Sciatic nerve (tissue), 1 donor: ENCODE results near the gene THPO. TPM values are rescaled to one million over a fixed set of nuclear protein-coding genes. Genes with fewer than 3 reads are reported as not detected.

Source experiments
- total RNA-seq: library from RNA; stranded (reverse); fragmentation: NEBNext Ultra II Directional; extraction: Animal tissue kit (Norgen Biotek cat#: 25700); gene quantifications from one replicate; pipeline ENCODE4 v1.2.1, GENCODE V29; 2021
- donor health status: DM: no; HTN: no; CAD: no.

The THPO gene
- total RNA-seq, 1 donor from 2014 or later: 1.2 TPM

Other genes with a start within 250 kb of the THPO start
- 30.6 TPM for gene EIF2B5, start 242.8 kb downstream of the THPO start, total RNA-seq
- gene DVL3, start 222.8 kb downstream of the THPO start, total RNA-seq: 57.8 TPM
- gene AP2M1, start 203.4 kb downstream of the THPO start, total RNA-seq: 278 TPM
- gene ABCF3, start 192.0 kb downstream of the THPO start, total RNA-seq: 67.4 TPM
- 0.53 TPM for gene VWA5B2, start 148.6 kb downstream of the THPO start, total RNA-seq
- gene ALG3, start 129.2 kb downstream of the THPO start, total RNA-seq: 16.7 TPM
- gene EEF1AKMT4, start 128.5 kb downstream of the THPO start, total RNA-seq: 1.3 TPM
- gene CAMK2N2, start 116.7 kb downstream of the THPO start, total RNA-seq: 0.53 TPM
- not detected for gene ECE2, start 102.2 kb downstream of the THPO start, total RNA-seq
- 122 TPM for gene PSMD2, start 79.0 kb downstream of the THPO start, total RNA-seq
- gene EIF4G1, start 63.6 kb downstream of the THPO start, total RNA-seq: 248 TPM
- 22.6 TPM for gene FAM131A, start 40.6 kb downstream of the THPO start, total RNA-seq
- 24.5 TPM for gene CLCN2, start 16.6 kb downstream of the THPO start, total RNA-seq
- 57.8 TPM for gene POLR2H, start 16.5 kb downstream of the THPO start, total RNA-seq
- 27.0 TPM for gene CHRD, start 1.8 kb upstream of the THPO start, total RNA-seq
- 15.2 TPM for gene EPHB3, start 183.6 kb upstream of the THPO start, total RNA-seq